GM23248 (cell line): ENCODE results near the gene HMCN1. TPM values are rescaled to one million over a fixed set of nuclear protein-coding genes. Genes with fewer than 3 reads are reported as not detected.

Source experiments
- DNase-seq: peaks from one replicate; pipeline ENCODE4 v3.0.0-alpha.2; 2015
- H2AFZ ChIP-seq: fragments of 200-600 bp; sonication (generic); 2 replicates; pipeline ENCODE4 v1.6.1; 2016; ENCODE audit warnings: antibody characterized with exemption
- H3F3A ChIP-seq: fragments of 200-600 bp; sonication (generic); 2 replicates; pipeline ENCODE4 v1.6.1; 2016; ENCODE audit warnings: mild to moderate bottlenecking, antibody characterized with exemption, mixed run types; ENCODE audit not compliant: insufficient read depth
- H3K27ac ChIP-seq: fragments of 200-600 bp; sonication (generic); 2 replicates; pipeline ENCODE4 v1.5.1; 2016; ENCODE audit warnings: mild to moderate bottlenecking
- H3K27me3 ChIP-seq: fragments of 200-600 bp; sonication (generic); replicated peaks from 2 replicates; pipeline ENCODE4 v1.6.1; 2016; ENCODE audit warnings: mild to moderate bottlenecking; ENCODE audit not compliant: insufficient read depth
- H3K36me3 ChIP-seq: fragments of 200-600 bp; sonication (generic); 2 replicates; pipeline ENCODE4 v1.6.1; 2016; ENCODE audit warnings: low read depth, mild to moderate bottlenecking
- H3K4me1 ChIP-seq: fragments of 200-600 bp; sonication (generic); 2 replicates; pipeline ENCODE4 v1.6.1; 2016; ENCODE audit warnings: mild to moderate bottlenecking; ENCODE audit not compliant: insufficient read depth
- H3K4me2 ChIP-seq: fragments of 200-600 bp; sonication (generic); one replicate; pipeline ENCODE4 v1.6.1; 2016; ENCODE audit warnings: mild to moderate bottlenecking; ENCODE audit not compliant: unreplicated experiment
- H3K4me3 ChIP-seq: fragments of 200-600 bp; sonication (generic); 2 replicates; pipeline ENCODE4 v1.5.1; 2016; ENCODE audit warnings: mild to moderate bottlenecking
- H3K79me2 ChIP-seq: fragments of 200-600 bp; sonication (generic); 2 replicates; pipeline ENCODE4 v1.6.1; 2016; ENCODE audit warnings: mild to moderate bottlenecking; ENCODE audit not compliant: insufficient read depth
- H3K9ac ChIP-seq: fragments of 200-600 bp; sonication (generic); 2 replicates; pipeline ENCODE4 v1.6.1; 2016; ENCODE audit warnings: mild to moderate bottlenecking
- H3K9me2 ChIP-seq: fragments of 200-600 bp; sonication (generic); 2 replicates; pipeline ENCODE4 v1.6.1; 2016; ENCODE audit warnings: mixed run types, mild to moderate bottlenecking, moderate library complexity; ENCODE audit not compliant: insufficient read depth
- H3K9me3 ChIP-seq: fragments of 200-600 bp; sonication (generic); one replicate; pipeline ENCODE4 v1.6.1; 2017; ENCODE audit warnings: low read depth
- H4K20me1 ChIP-seq: fragments of 200-600 bp; sonication (generic); 2 replicates; pipeline ENCODE4 v1.6.0; 2016; ENCODE audit not compliant: insufficient read depth
- EZH2 ChIP-seq: fragments of 200-600 bp; sonication (generic); IDR thresholded peaks from 2 replicates; pipeline ENCODE4 v1.6.1; 2018; ENCODE audit warnings: antibody characterized with exemption, mild to moderate bottlenecking; ENCODE audit not compliant: insufficient read depth, poor library complexity, severe bottlenecking
- EZH2phosphoT487 ChIP-seq: fragments of 200-600 bp; sonication (generic); IDR thresholded peaks from 2 replicates; pipeline ENCODE4 v1.6.1; 2018; ENCODE audit warnings: antibody characterized with exemption, moderate library complexity, mild to moderate bottlenecking, low read depth; ENCODE audit not compliant: insufficient read depth
- WGBS, 2 experiments: methylation state at CpG; one replicate each; pipeline ENCODE4 v1.1.6; 2015 to 2017; ENCODE audit warnings: low lambda C conversion rate in 2 of 2, low coverage in 1 of 2; ENCODE audit errors: missing lambda C conversion rate in 2 of 2; 5-methylcytosine and 5-hydroxymethylcytosine counted together
- in situ Hi-C: fragments of 300-500 bp; cut with MboI; formaldehyde crosslinking; loops from 2 replicates; pipeline ENCODE4 v1.15.0; 2020
- polyA plus RNA-seq: library from polyadenylated mRNA; unstranded; fragments of >200 nt; fragmentation: Nextera tagmentation; extraction: Ambion mirVana; gene quantifications from 2 replicates; pipeline ENCODE4 v1.2.1, GENCODE V29; 2016
- total RNA-seq: library from RNA; depleted of rRNA; stranded (reverse); fragments of >200 nt; shearing (Covaris generic); gene quantifications from 2 replicates; pipeline ENCODE4 v1.2.3, GENCODE V29; 2014

HMCN1 gene
- total and polyA plus RNA-seq, 2 experiments from 2014 or later: 1.8 to 5.2 TPM

DNA sequence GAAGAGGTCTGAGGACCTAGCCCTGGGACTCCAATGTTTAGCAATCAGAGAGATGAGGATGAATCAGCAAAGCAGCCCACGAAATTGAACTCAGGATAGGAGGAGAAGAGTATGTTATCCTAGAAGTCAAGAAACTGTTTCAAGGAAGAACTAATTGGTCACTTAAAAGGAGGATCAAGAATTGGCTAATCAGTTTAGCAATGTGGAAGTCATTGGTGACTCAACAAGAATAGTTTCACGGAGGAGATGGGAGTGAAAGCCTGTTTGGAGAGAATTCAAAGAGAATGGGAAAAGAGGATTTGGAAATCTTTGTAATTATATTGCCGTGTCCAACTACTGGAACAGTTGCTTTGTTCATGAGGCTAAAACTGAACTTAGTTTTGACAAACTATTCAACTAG is 7.4 kb downstream of the HMCN1 start:
- TF ChIP-seq EZH2 (no peak), EZH2phosphoT487 (no peak)
- Histone ChIP-seq H3K4me1 (peaks cover 7% of the 10 kb centered on the region), H3K79me2 (no peaks in the 10 kb centered on the region), H3F3A (peaks cover 10% of the 10 kb centered on the region; the same call in 1 of the 2 replicates), H3K27me3 (no peaks in the 10 kb centered on the region), H3K9me2 (no peaks in the 10 kb centered on the region), H4K20me1 (no peaks in the 10 kb centered on the region), H3K9ac (no peak overlapping the region), H3K4me3 (no peak overlapping the region), H3K36me3 (no peaks in the 10 kb centered on the region), H3K27ac (no peak overlapping the region), H2AFZ (no peak overlapping the region), H3K4me2 (peak overlapping the region; percentile 22), H3K9me3 (no peaks in the 10 kb centered on the region)
- DNase-seq: peak; percentile 74
- in situ Hi-C loops: no loop called here
- 2 to 5% methylated on average over 3 of the region's 3 CpGs for WGBS, 2 experiments

DNA sequence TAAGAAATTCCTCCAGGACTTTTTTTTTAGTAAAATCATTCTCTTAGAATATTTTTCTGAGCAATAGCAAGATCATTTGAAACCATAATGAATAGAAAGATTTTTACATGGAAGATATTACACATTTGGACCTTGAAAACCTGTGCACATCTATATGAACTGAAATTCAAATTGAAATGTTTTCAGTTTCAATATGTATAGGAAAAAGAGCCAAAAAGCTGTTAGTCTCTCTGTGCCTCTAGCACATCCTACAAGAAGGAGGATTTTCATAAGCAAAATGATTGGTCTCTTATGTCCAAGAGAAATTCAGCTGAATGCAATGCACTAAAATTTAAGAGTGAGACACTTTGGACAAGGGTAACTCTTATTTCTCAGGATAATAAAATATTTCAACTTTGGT is 8.2 kb downstream of the HMCN1 start:
- no peaks in the 10 kb centered on the region for H4K20me1 ChIP-seq
- H3K79me2 ChIP-seq: no peaks in the 10 kb centered on the region
- H3K36me3 ChIP-seq: no peaks in the 10 kb centered on the region
- no peak overlapping the region for H3K27ac ChIP-seq
- no peaks in the 10 kb centered on the region for H3K9me3 ChIP-seq
- H3K4me3 ChIP-seq: no peak overlapping the region
- no peak overlapping the region for H3K9ac ChIP-seq
- no peak for DNase-seq
- H2AFZ ChIP-seq: no peak overlapping the region
- in situ Hi-C loops: no loop called here
- peaks cover 7% of the 10 kb centered on the region for H3K4me1 ChIP-seq
- TF ChIP-seq EZH2 (no peak), EZH2phosphoT487 (no peak)
- H3K9me2 ChIP-seq: no peaks in the 10 kb centered on the region
- H3K4me2 ChIP-seq: no peak overlapping the region
- peaks cover 10% of the 10 kb centered on the region; the same call in 1 of the 2 replicates for H3F3A ChIP-seq
- no peaks in the 10 kb centered on the region for H3K27me3 ChIP-seq

DNA sequence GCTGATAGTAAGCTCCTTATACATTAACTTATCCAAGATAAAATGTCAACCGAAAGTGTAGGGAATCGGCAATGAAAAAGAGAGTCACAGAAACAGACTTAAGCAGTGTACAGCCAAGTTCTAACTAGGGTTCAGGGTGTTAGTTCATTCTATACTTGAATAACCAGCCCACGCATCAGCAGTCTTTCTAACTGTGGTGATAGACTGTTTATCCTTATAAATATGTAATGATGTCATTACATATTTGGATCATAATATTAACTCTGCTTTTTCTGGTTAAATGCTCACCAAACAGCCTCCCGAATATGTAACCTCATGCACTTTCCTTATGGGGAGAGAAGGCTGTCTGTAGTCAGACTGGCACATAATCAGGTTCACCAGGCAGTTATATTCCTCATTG is 11.0 kb downstream of the HMCN1 start:
- peaks cover 7% of the 10 kb centered on the region for H3K4me1 ChIP-seq
- TF ChIP-seq EZH2phosphoT487 (no peak), EZH2 (no peak)
- no peaks in the 10 kb centered on the region for H3K36me3 ChIP-seq
- no peaks in the 10 kb centered on the region for H3K9me3 ChIP-seq
- 89 to 90% methylated on average over 4 of the region's 4 CpGs for WGBS, 2 experiments
- no peak overlapping the region for H3K9ac ChIP-seq
- no peak overlapping the region for H3K4me3 ChIP-seq
- H4K20me1 ChIP-seq: no peaks in the 10 kb centered on the region
- DNase-seq: no peak
- no peaks in the 10 kb centered on the region for H3K27me3 ChIP-seq
- H3K4me2 ChIP-seq: no peak overlapping the region
- H3K9me2 ChIP-seq: no peaks in the 10 kb centered on the region
- H3K79me2 ChIP-seq: no peaks in the 10 kb centered on the region
- in situ Hi-C loops: no loop called here
- no peak overlapping the region for H2AFZ ChIP-seq
- H3F3A ChIP-seq: peaks cover 10% of the 10 kb centered on the region; the same call in 1 of the 2 replicates
- H3K27ac ChIP-seq: no peak overlapping the region

DNA sequence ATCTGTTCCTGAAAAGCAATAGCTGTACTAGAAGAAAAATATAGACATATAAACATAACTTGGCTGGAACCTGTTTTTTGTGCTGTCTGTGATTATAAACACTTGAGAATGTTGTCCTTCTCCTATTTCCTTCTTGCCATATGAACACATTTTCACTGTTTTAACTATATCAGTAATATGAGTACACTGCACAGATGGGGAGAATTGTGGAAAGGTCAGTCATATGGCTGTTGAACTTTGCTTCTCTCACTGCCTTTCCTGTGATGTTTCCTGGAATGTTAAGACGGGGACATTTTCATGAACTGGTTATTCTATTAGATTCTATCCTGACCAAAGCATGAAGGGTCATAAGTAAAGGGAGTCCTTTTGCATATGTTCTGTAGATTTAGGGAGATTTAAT is 24.9 kb downstream of the HMCN1 start:
- no peaks in the 10 kb centered on the region for H4K20me1 ChIP-seq
- H3K27ac ChIP-seq: no peak overlapping the region
- no peak overlapping the region for H2AFZ ChIP-seq
- H3K4me3 ChIP-seq: no peak overlapping the region
- H3K36me3 ChIP-seq: no peaks in the 10 kb centered on the region
- H3F3A ChIP-seq: no peaks in the 10 kb centered on the region
- H3K27me3 ChIP-seq: no peaks in the 10 kb centered on the region
- no peaks in the 10 kb centered on the region for H3K4me1 ChIP-seq
- 89 to 94% methylated on average over 1 of the region's 1 CpG for WGBS, 2 experiments
- in situ Hi-C loops: no loop called here
- H3K4me2 ChIP-seq: no peak overlapping the region
- TF ChIP-seq EZH2phosphoT487: no peak
- TF ChIP-seq EZH2: no peak
- no peaks in the 10 kb centered on the region for H3K79me2 ChIP-seq
- H3K9me3 ChIP-seq: no peaks in the 10 kb centered on the region
- no peak for DNase-seq
- H3K9me2 ChIP-seq: no peaks in the 10 kb centered on the region; the same call in 1 of the 2 replicates
- no peak overlapping the region for H3K9ac ChIP-seq

DNA sequence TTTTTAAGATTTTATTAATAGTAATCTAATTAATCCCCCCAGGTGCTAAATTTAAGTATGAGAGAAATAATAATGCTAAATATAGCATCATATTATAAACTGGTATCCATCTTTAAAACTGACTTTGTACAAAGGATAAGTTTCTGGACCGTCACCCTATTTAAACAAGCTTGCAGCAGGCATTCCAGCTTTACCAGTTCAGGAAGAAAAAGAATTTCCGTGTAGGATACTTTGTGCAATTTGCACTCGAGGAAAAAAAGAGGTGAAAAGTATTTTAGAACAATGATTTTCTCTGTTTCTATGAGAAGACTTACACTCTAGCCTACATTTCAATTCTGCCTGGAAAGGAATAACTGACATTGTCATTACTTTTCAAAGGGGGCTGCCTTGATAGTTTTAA is 27.6 kb downstream of the HMCN1 start:
- no peaks in the 10 kb centered on the region for H3K27me3 ChIP-seq
- no peaks in the 10 kb centered on the region for H3K9me3 ChIP-seq
- H3K4me2 ChIP-seq: no peak overlapping the region
- H3K4me1 ChIP-seq: no peaks in the 10 kb centered on the region
- no peaks in the 10 kb centered on the region for H3K79me2 ChIP-seq
- H4K20me1 ChIP-seq: no peaks in the 10 kb centered on the region
- no peaks in the 10 kb centered on the region; the same call in 1 of the 2 replicates for H3K9me2 ChIP-seq
- no peak overlapping the region for H3K9ac ChIP-seq
- H3F3A ChIP-seq: no peaks in the 10 kb centered on the region
- H3K36me3 ChIP-seq: no peaks in the 10 kb centered on the region
- 76 to 83% methylated on average over 3 of the region's 3 CpGs for WGBS, 2 experiments
- TF ChIP-seq EZH2phosphoT487 (no peak), EZH2 (no peak)
- H2AFZ ChIP-seq: no peak overlapping the region
- no peak for DNase-seq
- H3K4me3 ChIP-seq: no peak overlapping the region
- no peak overlapping the region for H3K27ac ChIP-seq
- in situ Hi-C loops: no loop called here
